Dermis microvascular lymphatic vessel endothelial cell (primary cell): Measurements from ENCODE around the gene MAD1L1. TPM values are rescaled to one million over a fixed set of nuclear protein-coding genes. Genes with fewer than 3 reads are reported as not detected.

Experiments used
- DNase-seq, 2 donors: peaks; one replicate each; pipeline versions ENCODE4 v3.0.0 to v3.0.0-alpha.2; 2010; ENCODE audit warnings: low read depth in 2 of 2
- total RNA-seq: library from RNA; depleted of rRNA; stranded (reverse); fragments of >200 nt; gene quantifications from 2 replicates; pipeline ENCODE4 v1.2.1, GENCODE V29; 2014

The MAD1L1 gene
- total RNA-seq, 1 donor from 2014 or later: 41.1 TPM

DNA sequence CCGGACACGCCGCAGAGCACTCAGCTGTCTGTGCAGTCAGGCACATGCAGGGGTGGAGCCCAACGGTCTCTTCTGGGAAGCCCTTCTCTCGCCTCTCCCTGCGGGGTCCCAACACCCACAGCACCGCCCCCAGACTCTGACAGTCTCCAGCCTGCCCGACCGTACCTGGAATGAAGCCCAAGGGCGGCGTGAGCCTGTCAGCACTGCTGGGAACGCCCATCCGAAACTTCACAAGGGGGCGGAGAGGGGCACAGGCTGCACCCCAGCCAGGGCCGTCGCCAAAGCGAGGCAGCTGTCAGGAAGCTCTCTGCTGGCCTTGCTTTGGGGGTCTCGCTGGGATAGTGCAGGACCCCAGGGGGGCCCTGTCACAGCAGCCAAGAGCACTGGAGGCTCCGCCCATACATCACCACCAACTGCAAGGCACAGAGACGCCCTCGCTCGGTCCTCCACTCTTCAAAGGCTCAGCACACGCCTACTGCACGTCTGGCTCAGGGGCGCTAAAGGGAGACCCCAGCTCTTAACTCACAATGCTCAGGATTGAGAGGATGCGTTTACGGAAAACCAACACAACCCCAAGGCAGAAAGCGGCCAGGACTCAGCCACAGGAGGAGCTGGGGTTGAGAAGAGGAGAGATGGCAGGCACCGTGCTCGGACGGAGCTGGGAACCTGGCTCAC, 30.9 kb downstream of the MAD1L1 start:
- DNase-seq: no peak

DNA sequence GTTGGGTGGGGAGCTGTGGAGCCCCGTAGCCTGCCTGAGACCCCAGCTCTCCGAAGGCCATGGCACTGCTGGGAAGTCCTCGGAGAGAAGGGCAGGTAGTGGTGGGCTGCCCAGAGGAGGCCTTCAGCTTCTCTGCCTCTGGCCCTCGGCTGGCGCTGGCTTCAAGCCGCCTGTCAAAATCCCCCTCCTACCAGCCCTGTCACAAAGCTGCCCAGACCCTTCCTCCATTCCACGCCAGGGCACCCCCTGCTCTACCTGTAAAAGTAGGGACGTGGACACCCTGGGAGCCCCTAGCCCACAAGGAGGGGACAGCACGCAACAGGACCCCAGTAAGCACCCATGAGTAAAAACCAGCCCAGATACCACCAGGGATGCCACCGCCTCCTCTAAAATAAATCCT, 31.6 kb downstream of the MAD1L1 start:
- no peak for DNase-seq

DNA sequence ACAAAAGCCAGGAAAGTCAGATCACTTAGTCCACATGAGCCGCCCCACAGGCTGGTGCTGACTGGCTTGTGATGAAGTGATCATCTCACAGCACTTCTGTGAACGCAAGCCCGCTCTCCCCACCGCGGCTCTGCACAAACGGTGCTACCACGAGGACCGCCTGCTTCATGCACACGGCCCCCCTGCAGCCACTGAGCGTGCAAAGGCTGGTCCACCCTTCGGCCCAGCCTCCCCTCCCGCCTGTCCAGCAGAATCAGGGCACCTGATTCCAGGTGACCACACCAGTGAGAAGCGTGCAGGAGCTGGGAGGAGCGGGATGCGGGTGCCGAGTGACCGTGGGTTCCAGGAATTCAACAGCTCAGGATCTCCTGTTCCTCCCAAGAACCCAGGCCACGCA, 32.2 kb downstream of the MAD1L1 start:
- DNase-seq: no peak

DNA sequence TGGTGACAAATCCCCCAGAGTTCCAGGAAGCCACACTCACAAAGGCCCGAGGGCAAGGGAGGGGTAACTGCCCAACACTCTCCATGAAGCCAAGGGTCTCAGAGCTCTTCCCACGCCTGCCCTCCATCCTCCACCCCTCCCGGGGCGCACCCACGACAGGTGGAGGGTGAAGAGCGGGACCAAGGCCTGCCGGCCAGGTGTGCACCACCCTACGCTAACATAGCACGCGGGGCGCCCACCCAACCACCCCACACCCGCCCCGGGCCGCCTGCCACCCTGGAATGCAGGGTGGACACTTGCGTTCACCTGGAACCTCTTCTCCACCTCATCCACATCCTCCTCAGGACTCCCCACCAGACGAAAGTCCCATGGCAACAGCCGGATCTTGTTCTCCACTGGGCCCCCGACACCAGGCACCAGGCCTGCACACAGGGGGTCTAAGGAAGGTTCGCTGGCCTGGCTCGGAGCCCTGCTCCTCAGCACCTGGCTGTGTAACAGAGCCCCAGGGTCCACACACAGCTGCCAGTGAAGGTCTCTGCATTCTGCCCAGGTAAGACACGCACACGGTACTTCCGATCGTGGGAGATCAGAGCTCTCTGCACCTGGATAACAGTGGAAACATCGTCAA, 32.7 kb downstream of the MAD1L1 start:
- no peak for DNase-seq

DNA sequence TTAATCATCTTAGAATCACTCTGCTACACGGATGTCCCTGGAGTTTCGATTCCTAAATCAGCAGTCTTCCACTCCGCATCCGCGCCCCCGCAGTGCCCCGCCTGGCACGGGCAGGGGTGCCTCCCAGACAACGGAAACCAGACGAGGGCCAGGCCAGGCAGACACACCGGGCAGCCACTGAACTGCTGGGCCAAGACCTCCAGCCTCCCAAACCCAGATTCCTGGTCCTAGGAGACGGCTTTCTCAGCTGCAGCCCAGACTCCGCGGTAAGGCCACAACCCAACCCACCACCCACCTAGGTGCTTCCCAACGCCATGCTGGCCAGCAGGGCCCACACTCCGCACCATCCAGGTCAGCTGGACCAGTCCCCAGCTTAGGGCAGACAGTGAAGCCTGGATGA, 33.2 kb downstream of the MAD1L1 start:
- DNase-seq: no peak

DNA sequence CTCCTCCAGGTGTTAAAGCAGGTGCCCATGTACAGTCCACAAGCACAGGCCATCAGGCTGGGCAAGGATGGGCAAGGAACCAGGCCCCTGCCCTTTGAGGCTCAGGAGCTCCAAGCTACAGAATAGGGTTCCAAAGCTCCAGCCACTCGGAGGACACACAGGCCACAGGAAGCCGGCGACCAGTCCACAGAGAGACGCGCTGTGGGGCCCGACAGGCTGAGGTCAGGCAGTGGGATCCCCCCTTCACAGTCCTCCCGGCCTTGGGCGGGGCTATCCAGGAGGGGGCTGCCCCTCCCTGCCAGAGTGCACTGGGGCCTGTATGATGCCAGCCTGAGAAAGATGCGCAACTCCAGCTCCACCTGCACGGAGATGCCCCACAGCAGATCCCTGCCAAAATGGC, 34.0 kb downstream of the MAD1L1 start:
- no peak for DNase-seq

DNA sequence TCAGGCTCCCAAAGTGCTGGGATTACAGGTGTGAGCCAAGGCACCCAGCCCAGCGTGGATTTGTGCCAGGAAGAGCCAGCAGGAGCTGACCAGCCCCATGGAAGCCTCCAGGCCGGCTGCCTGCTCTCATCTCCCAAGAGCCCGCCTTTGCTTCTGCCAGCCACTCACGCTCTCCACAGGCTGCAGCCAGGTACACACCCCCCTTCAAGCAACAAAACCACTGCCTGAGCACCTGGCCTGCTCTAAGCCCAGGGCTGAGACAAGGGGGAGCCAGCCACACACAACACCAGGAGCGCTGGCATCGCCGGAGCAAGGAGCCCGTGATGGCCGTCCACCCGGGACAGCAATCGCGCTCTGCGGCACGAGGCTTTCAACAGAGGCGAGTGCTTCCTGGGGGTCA, 34.5 kb downstream of the MAD1L1 start:
- DNase-seq: no peak

DNA sequence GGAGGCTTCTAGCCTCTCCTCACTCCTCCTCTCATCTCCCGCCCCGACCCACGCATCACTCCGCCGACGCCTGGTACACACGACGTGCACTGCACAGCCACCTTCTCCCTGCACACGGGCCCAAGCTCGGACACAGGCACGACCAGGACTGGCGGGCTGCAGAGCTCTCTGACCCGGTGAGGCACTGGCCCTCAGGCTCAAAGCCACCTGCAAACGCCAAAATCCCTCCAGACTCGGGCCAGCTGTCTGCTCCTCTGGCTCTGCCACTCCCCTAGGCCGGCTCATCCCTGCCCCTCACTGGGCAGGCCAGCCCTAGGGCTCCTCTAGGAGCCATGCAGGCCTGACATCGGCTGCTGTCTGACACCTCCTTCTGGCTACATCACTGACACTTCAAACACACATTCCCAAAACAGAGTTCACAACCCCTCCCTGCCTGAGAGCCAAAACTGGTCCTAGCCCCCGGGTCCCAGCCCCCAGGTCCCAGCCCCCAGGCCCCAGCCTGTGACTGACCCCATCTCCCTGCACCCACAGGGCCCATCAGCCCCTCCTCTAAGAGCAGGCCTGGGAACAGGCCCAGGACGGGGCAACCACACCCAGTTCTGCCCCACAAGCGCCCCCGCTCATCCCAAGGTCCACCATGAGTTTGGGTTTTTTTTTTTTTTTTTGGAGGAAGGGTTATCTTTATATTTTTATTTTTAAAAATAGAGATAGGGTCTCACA, 35.1 kb downstream of the MAD1L1 start:
- DNase-seq: no peak

DNA sequence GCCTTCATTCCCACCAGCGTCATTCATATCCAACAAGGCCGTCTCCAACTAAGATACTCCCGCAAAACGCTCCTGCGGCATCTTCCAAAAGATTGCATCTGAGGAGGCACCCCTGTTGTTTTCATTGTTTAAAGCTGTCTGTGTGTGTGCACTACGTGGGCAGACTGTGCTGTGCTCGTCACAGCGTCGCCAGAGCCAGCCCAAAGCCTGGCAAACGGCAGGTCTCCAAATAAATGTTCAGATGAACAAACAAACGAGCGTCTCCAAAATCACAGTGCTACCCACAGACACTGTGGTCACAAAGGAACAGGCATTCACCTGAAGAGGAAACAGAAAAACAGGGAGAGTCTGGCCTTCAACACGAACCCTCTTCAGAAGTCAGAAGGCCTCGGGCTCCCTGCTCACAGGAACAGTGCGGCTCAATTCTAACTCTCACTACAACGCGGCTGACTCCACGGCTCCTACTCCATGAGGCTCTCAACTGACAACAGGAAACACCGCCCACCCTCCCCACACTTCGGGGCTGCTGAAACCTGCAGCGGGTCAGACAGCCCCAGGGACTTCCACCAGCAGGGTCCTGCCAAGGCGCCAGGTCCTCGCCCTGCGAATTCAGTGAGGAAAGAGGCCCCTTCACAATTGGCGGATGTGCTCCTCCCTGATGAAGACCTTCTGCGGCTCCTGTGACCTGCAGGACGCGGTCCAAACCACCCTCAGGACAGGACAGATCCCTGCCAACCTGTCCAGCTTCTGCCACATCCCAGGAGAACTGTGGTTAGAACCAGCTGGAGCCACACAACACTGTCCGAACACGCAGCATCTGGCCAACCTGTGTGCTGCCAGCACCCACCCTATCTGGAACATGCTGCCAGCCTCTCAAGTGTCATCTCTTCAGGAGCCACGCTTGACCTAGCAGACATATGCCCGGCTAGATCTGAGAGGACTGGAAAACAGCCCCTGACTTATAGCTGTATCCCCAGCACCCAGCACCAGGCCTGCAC, 36.1 kb downstream of the MAD1L1 start:
- DNase-seq: no peak

DNA sequence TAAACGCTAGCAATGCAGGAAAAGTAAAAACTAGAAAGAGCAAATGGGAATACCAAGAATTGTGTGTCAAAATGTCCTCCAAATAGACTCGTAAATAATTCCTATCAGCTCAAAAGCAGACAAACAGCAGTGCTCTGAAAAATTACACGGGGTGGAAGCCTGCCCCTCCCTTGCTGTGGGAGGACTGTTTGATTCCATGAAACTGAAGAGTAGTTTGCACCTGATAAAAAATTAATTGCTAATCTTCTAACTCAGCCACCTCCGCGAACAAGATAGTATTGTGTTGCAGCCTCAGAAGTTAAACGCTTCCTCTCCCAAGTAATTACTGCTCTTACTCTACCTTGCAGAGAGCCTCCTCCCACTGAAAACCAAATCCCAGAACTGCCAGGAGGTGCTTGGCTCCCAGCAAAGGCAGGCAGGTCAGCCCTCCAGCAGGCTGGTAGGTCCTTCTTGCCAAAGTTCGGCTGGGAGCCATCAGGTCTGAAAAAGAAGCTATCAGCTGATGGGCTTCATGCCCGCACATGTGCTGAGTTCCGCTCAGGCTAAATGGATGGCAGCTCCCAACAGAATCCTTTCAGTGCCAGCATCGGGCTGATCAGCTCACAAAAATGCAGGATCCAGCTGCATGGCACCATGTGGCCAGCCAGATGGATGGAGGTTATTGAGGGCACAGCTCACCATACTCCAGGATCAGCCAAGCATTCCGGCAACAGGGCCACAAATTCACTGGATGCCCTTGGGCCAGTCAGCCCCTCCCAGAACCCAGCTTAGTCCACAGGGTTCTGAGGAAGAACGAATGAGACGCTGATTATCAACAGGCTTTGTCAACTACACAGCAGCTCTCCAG, 37.1 kb downstream of the MAD1L1 start:
- DNase-seq: no peak

DNA sequence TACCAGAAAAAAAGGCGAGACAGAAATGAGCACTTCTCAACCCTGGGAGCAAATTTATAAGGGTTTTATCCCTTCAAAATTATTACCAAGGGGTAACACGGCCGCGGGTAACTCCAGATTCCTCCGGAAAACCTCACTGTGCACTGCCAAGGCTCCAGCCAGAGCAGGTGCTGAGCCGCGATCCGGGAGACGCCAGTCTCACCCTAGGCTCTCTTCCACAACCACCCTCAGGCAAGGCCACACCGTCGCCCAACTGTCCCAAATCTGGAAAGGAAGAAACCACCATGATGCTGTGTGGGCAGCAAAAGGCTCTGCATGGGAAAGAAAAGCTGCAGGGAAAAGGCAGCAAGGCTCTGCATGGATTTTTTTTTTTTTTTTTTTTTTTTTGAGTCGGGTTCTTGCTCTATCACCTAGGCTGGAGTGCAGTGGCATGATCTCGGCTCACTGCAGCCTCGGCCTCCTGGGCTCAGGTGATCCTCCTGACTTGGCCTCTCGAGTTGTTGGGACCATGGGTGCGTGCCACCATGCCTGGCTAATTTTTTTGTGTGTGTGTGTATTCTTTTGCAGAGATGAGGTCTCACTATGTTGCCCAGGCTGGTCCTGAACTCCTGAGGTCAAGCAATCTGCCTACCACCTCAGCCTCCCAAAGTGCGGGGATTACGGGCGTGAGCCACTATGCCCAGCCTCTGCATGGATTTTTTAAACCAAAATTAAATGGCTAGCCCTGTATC, 39.0 kb downstream of the MAD1L1 start:
- DNase-seq: no peak

DNA sequence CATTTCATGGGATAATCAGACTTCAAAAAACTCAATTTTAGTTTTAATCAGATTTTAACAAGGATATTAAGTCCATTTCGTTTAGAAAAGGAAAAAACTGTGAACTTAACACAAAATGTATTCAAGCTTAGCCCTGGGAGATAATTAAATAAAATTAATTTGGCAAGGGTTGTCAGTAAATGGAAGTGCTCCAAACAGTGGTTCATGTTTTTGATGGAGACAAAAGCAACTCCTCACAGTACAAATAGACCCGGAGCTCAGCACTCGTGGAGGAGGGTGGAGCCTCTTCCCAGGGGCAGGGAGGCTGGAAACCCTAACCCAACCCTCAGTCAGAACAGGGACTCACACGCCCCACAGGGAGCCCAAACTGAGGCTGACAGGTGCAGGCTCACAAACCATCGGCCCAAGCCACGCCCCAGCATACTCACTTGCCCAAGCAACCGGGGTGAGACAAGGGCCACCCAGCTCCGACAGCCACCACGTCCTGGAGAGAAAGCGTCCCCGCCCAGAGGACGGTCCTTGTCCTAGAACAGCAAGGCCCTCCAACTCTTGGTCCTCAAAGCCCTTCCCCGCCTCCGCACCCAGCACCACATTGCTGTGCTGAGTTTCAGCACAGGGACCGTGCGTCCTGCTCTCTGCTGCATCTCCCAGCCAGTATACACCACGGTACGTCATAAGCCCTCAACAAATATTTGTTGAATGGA, 39.8 kb downstream of the MAD1L1 start:
- no peak for DNase-seq

DNA sequence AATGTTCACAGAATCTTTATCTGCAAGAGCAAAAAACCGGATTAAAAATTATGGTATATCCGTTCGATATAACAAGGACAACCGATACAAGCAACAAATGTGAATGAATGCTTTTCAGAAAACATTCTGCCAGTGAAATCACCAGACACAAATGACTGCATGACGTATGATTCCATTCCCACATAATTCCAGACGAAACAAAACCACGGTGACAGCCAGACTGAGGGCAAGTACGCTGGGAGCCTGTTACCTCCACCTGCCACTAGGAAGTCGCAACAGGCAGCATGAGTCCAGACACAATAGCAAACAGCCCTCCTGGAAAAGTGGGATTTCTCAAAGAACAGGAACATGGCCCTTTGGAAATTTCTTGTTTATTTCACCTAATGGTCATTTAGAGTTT, 41.7 kb downstream of the MAD1L1 start:
- no peak for DNase-seq

DNA sequence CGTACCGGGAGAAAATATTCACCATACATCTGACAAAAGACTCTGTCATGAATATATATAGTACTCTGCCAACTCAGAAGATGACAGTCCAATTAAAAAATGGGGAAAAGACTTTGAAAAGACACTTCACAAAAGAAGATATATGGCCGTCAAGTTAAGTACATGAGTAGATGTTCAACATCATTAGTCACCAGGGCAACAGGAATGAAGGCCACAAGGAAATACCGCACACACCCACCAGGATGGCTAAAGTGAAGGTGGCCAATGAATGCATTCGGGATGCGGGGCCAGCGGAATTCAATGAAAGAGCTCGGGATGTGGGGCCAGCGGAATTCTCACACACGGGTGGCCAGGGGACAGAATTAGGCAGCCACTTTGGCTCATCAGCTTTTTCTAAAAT, 42.2 kb downstream of the MAD1L1 start:
- DNase-seq: no peak

DNA sequence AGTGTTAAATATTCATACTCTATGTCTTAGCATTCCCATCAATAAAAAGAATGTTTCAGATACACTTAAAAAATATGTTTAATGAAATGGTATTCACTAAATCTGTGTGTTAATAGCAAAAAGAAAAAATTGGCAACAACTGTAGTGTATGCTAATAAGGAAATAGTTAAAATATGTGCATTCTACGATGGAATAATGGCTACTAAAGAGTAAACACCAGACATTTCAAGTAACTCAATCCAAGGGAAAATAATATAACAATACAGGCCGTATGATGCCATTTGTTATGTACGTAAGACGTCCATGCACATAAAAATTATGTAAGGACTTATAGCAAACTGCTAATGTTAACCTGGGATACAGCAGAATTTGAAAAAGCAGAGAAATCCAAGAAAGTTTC, 46.6 kb downstream of the MAD1L1 start:
- no peak for DNase-seq

DNA sequence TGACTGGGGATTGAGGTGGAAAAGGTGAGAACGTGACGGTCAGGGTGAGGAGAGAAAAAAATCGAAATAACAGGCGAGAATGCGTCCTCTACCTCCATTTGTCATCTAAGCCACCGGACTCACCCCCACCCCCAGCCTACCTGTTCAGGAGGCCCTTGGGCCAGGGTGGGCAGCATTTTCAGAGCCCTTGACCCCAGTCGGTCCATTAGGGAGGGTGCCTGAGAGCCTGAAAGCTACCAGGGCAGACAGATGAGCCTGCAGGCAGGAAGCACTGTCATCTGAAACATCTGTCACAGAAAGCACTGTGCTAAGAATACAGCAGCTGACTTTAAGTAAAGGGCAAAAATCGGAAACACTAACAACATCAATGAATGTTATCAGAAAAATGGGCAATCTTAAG, 47.0 kb downstream of the MAD1L1 start:
- no peak for DNase-seq

DNA sequence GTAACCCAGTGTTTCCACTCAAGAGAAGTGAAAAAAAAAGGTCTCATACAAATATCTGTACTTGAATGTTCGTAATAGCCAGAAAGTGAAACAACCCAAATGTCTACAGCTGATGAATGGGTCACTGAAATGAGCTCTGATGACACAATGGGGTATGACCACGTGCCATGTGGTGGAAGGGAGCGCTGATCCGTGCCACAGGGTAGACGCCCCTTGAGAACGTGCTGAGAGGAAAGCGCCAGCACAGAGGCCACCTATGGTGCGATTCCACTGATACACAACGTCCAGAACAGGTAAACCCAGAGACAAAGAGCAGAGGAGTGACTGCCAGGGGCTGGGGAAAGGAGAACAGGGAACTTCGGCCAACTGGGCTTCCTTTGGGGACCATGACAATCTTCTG, 50.3 kb downstream of the MAD1L1 start:
- no peak for DNase-seq

DNA sequence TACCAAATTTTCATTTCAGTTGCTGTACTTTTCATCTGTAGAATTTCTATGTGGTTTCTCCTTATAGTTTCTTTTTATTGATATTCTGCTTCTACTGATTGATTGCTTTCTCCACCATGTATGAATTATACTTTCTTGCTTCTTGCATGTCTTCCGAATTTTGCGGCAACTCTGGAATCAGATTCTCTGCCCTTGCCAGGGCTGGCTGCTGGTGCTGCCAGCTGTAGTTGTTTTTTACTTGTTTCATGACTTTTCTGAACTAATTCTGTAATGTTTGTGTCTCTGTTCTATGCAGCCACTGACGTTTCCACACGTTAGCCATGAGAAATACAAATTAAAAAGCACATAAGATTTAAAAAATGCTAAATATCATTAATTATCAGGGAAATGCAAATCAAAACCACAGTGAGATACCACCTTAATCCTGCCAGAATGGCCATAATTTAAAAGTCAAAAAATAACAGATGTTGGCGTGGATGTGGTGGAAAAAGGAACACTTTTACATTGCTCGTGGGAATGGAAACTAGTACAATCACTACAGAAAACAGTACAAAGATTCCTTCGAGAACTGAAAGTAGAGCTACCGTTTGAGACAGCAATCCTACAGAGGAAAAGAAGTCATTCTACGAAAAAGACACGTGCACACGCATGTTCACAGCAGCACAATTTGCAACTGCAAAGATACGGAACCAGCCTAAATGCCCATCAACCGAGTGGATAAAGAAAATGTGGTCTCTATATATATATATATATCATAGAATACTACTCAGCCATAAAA, 51.5 kb downstream of the MAD1L1 start:
- DNase-seq: no peak

DNA sequence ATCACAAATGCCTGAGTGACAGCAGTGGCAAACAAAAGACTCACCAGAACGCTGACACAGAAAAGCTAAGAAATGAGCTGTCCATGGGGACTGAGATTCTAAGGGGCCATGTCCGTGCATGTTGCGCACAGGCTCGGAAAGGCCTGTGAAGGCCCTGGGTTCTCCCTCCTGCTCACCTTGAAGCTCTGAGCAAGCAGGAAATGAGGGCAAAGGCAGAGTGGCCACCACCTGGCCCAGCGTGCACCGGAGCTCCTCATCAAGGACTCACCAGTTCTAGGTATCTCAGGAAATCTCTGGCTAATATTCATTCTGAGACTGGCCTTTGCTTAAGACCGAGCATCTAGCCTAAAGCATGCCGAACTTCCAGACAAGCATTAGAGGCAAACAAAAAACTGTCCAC, 52.7 kb downstream of the MAD1L1 start:
- DNase-seq: no peak
